ENCODE measurements around the gene ZNF26. TPM values are rescaled to one million over a fixed set of nuclear protein-coding genes. Genes with fewer than 3 reads are reported as not detected.

ZNF26 gene
- total RNA-seq, 1 donor from 2014 or later: 15.9 TPM

GRCh38 chr12:132998741-132999140, 12.6 kb downstream of the ZNF26 start:
- Mint-ChIP-seq H3K36me3 (ENCODE audit: unreplicated experiment) (peaks cover 40% of the 10 kb centered on the region), H3K9me3 (ENCODE audit: unreplicated experiment) (peaks cover 22% of the 10 kb centered on the region), H3K27ac (ENCODE audit: unreplicated experiment) (no peak overlapping the region), H3K4me1 (ENCODE audit: low read depth, unreplicated experiment) (no peaks in the 10 kb centered on the region), H3K27me3 (ENCODE audit: unreplicated experiment) (peaks cover 3% of the 10 kb centered on the region), H3K4me3 (ENCODE audit: unreplicated experiment) (no peak overlapping the region)
- no peak for DNase-seq
- TF ChIP-seq CTCF (IDR thresholded peaks at IDR 0.05; ENCODE audit: partially characterized antibody, unreplicated experiment): no peak

- peaks cover 22% of the 10 kb centered on the region for H3K9me3 Mint-ChIP-seq (ENCODE audit: unreplicated experiment)
- no peak overlapping the region for H3K4me3 Mint-ChIP-seq (ENCODE audit: unreplicated experiment)
- H3K27ac Mint-ChIP-seq (ENCODE audit: unreplicated experiment): no peak overlapping the region
- TF ChIP-seq CTCF (IDR thresholded peaks at IDR 0.05; ENCODE audit: partially characterized antibody, unreplicated experiment): no peak
- DNase-seq: no peak
- H3K4me1 Mint-ChIP-seq (ENCODE audit: low read depth, unreplicated experiment): no peaks in the 10 kb centered on the region
- H3K36me3 Mint-ChIP-seq (ENCODE audit: unreplicated experiment): peaks cover 58% of the 10 kb centered on the region
- peaks cover 2% of the 10 kb centered on the region for H3K27me3 Mint-ChIP-seq (ENCODE audit: unreplicated experiment)
These were observed 24.6 kb downstream of the ZNF26 start for GRCh38 chr12:133010657-133011297.

GRCh38 chr12:133023566-133023965, 37.4 kb downstream of the ZNF26 start:
- peaks cover 21% of the 10 kb centered on the region for H3K36me3 Mint-ChIP-seq (ENCODE audit: unreplicated experiment)
- no peak for DNase-seq
- H3K4me1 Mint-ChIP-seq (ENCODE audit: low read depth, unreplicated experiment): no peaks in the 10 kb centered on the region
- H3K4me3 Mint-ChIP-seq (ENCODE audit: unreplicated experiment): no peak overlapping the region
- peaks cover 4% of the 10 kb centered on the region for H3K9me3 Mint-ChIP-seq (ENCODE audit: unreplicated experiment)
- TF ChIP-seq CTCF (IDR thresholded peaks at IDR 0.05; ENCODE audit: partially characterized antibody, unreplicated experiment): no peak
- H3K27ac Mint-ChIP-seq (ENCODE audit: unreplicated experiment): no peak overlapping the region
- no peaks in the 10 kb centered on the region for H3K27me3 Mint-ChIP-seq (ENCODE audit: unreplicated experiment)

GRCh38 chr12:133026996-133027395, 40.8 kb downstream of the ZNF26 start:
- no peak overlapping the region for H3K27ac Mint-ChIP-seq (ENCODE audit: unreplicated experiment)
- TF ChIP-seq CTCF (IDR thresholded peaks at IDR 0.05; ENCODE audit: partially characterized antibody, unreplicated experiment): no peak
- H3K36me3 Mint-ChIP-seq (ENCODE audit: unreplicated experiment): peaks cover 7% of the 10 kb centered on the region
- peaks cover 4% of the 10 kb centered on the region for H3K9me3 Mint-ChIP-seq (ENCODE audit: unreplicated experiment)
- no peaks in the 10 kb centered on the region for H3K27me3 Mint-ChIP-seq (ENCODE audit: unreplicated experiment)
- no peak overlapping the region for H3K4me3 Mint-ChIP-seq (ENCODE audit: unreplicated experiment)
- no peak for DNase-seq
- H3K4me1 Mint-ChIP-seq (ENCODE audit: low read depth, unreplicated experiment): no peaks in the 10 kb centered on the region

GRCh38 chr12:133037207-133038005, 51.2 kb downstream of the ZNF26 start, which contains the start of gene ZNF84:
TSS of gene ZNF84 (plus strand) at chr12:133037509. CDS start at chr12:133041468, 3,959 bp downstream.
- H3K4me3 Mint-ChIP-seq (ENCODE audit: unreplicated experiment): peak within 1 kb of the TSS; percentile 92
- H3K9me3 Mint-ChIP-seq (ENCODE audit: unreplicated experiment): peaks cover 22% of the 10 kb centered on the region
- H3K4me1 Mint-ChIP-seq (ENCODE audit: low read depth, unreplicated experiment): no peaks in the 10 kb centered on the region
- H3K36me3 Mint-ChIP-seq (ENCODE audit: unreplicated experiment): peaks cover 38% of the 10 kb centered on the region
- H3K27ac Mint-ChIP-seq (ENCODE audit: unreplicated experiment): peak within 1 kb of the TSS; percentile 98
- peaks cover 11% of the 10 kb centered on the region for H3K27me3 Mint-ChIP-seq (ENCODE audit: unreplicated experiment)
- TF ChIP-seq CTCF (IDR thresholded peaks at IDR 0.05; ENCODE audit: partially characterized antibody, unreplicated experiment): no peak
- peak; percentile 98 for DNase-seq
